HG03342 (cell line): ENCODE results near the gene WNT9A.
"Not testable (repeated sequence)": the region's sequence is repeated elsewhere in the genome, so short reads cannot be mapped to it uniquely, and the experiment has no call there.

ENCODE experiments used
- ATAC-seq: cut with Tn5 transposase; IDR thresholded peaks from one replicate; pipeline ENCODE4 v1.9.1; 2021; ENCODE audit warnings: mild to moderate bottlenecking, moderate library complexity; ENCODE audit not compliant: unreplicated experiment

WNT9A gene, protein sequence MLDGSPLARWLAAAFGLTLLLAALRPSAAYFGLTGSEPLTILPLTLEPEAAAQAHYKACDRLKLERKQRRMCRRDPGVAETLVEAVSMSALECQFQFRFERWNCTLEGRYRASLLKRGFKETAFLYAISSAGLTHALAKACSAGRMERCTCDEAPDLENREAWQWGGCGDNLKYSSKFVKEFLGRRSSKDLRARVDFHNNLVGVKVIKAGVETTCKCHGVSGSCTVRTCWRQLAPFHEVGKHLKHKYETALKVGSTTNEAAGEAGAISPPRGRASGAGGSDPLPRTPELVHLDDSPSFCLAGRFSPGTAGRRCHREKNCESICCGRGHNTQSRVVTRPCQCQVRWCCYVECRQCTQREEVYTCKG

DNA sequence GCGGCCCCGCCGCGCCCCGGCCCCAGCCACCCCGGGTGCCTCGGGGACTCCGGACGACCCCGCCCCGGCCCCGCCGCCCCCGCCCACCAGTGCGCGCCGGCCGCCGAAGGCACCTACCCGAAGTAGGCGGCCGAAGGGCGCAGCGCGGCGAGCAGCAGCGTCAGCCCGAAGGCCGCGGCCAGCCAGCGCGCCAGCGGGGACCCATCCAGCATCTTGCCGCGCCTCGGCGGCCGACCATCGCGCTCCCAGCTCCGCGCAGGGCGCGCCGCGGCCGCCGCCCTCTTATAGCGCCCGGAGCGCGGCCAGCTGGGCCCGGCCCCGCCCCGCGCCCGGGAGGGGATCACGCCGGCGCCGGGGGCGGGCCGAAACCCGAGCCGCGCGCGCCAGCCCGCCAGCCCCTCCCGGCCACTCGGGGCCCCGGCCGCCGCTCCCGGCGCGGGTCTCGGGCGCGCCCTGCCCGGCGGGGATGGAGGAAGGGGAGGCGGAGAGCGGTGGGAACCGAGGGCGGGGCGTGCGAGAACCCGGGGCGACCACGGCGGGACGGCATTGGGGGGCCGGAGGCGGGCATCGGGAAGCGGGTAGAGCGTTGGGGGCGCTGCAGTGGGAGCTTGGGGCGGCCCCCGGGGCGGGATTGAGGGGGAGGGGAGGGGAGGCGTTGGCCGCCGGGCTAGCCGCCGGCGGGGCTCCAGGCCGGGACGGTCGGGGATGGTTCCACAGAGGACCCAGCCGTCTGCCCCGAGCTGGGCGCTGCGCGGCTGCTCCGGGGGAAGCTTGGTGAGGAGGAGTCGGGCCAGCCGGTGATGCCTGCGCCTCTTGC lies at the start of gene WNT9A:
TSS of gene WNT9A (minus strand) at position 257 of the 817 bp plus-strand sequence. CDS start at position 212, 45 bp downstream.
- ATAC-seq: no peak

DNA sequence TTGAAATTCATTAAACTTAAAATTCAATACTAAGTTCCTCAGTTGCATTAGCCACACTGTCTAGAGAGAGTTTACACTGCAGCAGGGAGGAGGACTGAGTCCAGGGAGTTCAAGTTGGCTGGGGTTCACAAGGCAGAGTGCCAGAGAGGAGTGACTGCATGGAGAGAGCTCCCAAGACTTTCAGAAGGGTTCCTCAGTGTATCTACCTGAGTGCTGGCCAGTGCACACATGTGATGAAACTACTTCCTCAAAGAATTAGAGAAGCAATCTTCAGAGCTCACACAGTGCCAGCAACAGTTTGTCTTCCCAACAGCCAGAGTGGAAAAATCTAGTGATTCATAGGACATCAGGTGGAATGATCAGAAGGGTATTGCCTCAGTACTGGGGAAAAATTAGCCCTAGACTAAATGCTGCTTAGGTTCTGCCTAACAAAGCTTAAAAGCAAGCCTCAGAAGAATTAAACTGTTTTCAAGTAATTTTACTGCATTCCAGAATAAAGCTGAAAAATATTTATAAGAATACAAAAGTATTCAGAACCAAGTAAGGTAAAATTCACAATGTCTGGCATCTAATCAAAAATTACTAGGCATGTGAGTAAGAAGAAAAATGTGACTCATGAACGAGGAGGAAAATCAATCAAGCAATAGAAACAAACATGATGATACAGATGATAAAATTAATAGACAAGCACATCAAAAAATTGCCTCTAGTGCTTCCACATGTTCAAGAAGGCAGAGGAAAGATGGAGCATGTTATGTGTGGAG lies 48.6 kb upstream of the WNT9A start:
- ATAC-seq: no peak

DNA sequence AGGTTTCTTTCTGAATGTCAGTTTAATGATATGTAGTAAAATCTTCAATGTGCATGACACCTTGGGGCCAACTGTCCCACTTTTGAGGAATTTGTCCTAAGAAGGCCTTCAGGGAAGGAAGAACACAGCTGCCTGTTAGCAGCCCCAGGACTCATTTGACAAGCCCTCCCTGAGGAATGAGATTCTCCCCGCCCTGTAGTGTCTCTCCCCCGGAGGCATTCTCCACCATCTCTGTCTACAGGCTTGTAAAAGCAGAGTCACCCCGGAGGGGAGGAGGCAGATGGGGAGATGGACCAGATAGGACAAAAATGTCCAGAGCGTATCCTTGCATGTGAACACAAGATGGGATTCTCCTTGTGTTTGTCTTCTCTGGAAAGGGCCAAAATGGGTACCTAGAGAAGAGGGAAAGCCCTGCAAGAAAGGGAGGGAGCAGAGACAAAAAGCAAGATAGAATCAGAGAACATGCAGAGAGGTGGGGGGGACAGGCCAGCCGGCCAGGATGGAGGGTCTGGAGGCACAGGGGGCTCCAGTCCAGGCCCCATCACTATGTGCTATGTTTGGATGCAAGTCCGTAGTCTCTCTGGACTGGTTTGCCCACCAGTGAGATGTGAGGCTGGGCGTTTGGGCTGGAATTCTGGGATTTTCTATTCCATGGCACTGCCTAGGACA lies 47.0 kb upstream of the WNT9A start:
- ATAC-seq: no peak

DNA sequence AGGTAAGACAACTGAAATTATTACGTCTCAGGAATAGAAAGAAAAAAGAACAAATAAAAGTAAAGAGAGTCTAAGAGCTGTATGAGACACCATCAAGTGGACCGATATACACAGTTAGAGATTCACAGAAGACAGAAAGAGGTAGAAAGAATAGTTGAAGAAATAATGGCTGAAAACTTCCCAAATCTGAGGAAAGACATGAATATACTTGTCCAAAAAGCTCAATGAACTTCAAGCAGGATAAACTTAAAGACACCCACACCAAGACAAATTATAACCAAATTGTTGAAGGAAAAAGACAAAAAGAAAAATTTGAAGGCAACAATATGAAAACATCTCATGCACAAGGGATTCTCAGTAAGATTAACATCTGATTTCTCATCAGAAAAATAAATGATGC lies 39.4 kb upstream of the WNT9A start:
- no peak for ATAC-seq

DNA sequence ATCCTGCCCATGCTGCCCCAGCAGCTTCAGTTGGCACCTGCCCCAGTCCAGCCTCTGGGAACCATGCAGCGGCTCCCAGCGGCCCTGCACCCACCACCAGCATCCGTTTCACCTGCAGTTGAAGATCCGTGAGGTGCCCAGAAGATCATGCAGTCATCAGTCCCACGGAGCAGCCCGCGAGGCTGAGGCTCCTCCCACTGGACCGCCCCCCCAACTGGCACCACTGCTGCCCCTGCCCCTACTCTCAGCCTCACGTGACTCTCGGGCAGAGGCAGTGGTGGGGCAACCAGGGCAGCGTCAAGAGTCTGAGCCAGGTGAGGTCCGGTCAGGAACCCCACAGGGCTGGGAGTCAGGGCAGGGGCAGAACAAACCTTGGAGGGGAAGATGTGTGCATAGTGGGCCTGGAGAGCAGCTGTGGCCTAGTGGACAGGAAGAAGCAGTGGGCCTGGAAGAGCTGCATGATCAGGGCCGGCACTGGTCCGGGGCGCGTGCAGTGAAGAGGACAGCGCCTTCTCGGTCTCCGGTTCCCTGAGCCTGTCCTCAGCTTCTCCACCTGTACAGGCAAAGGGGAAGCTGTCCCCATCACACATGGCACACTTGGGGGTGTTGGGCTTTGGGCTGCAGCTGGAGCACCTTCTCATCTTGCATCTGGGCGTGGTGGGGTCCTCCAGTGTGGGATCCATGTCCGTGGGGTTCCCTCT lies 28.0 kb upstream of the WNT9A start:
- not testable (repeated sequence) for ATAC-seq

DNA sequence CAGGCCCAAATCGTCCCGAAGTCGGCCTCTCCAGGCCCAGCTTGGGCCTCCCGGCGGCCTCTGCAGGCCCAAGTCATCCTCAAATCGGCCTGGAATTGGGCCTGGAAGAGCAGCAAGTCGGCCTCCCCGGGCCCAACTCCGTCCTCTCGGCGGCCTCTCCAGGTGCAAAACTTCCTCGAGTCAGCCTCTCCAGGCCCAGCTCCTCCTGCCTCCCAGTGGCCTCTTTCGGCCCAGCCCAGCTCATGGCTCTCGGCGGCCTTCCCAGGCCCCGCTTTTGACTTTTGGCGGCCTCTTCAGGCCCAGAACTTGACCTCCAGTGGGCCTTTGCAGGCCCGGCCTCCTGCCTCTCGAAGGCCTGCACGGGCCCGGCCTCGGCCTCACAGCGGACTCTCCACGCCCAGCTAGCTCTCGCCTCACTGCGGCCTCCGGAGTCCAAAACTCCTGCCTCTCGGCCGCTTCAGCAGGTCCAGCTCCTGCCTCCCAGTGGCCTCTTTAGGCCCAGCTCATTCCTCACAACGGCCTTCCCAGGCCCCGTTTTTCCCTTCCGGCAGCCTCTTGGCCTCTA lies 26.1 kb upstream of the WNT9A start:
- not testable (repeated sequence) for ATAC-seq

DNA sequence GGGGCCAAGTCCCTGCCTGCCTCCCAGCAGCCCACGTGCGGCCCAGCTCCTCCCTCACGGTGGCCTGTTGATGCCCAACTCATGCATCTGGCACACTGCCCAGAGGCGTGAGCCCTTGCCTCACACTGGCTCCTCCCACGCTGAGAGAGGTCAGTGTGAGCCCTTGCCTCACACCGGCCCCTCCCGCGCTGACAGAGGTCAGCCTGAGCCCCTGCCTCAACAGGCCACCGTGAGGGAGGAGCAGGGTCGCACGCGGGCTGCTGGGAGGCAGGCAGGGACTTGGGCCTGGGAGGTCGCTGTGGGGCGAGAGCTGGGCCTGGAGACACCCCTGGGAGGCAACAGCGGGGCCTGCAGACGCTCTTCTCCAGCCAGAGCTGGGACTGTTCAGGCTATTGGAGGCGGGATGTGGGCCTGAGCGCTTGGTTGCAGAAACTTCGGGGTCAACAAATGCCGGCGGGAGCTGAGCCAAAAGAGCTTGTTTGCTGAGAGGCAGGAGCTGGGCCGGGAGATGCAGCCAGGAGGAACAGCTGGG lies 25.2 kb upstream of the WNT9A start:
- not testable (repeated sequence) for ATAC-seq

DNA sequence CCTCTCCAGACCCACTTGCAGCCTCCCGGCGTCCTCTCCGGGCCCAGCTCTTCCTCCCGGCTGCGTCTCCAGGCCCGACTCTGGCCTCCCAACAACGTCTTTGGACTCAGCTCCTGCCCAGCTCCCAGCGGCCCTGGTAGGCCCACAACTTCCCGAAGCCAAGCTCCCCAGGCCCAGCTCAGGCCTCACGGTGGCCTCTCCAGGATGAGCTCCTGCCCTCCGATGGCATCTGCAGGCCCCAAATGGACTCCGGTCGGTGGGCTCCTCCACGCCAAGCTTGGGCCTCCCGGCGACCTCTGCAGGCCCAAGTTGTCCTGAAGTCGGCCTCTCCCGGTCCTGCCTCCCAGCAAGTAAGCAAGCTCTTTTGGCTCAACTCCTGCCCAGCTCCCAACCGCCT lies 24.5 kb upstream of the WNT9A start:
- ATAC-seq: not testable (repeated sequence)

DNA sequence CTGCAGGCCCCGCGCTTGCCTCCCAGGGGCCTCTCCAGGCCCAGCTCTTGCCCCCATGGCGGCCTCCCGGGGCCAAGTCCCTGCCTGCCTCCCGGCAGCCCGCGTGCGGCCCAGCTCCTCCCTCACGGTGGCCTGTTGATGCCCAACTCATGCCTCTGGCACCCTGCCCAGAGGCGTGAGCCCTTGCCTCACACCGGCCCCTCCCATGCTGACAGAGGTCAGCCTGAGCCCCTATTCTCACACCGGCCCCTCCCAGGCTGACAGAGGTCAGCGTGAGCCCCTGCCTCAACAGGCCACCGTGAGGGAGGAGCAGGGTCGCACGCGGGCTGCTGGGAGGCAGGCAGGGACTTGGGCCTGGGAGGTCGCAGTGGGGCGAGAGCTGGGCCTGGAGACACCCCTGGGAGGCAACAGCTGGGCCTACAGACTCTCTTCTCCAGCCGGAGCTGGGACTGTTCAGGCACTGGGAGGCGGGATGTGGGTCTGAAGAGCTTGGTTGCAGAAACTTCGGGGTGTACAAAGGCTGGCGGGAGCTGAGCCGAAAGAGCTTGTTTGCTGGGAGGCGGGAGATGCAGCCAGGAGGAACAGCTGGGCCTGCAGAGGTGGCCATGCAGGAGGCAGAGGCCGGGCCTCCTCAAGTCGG lies 24.0 kb upstream of the WNT9A start:
- ATAC-seq: not testable (repeated sequence)

DNA sequence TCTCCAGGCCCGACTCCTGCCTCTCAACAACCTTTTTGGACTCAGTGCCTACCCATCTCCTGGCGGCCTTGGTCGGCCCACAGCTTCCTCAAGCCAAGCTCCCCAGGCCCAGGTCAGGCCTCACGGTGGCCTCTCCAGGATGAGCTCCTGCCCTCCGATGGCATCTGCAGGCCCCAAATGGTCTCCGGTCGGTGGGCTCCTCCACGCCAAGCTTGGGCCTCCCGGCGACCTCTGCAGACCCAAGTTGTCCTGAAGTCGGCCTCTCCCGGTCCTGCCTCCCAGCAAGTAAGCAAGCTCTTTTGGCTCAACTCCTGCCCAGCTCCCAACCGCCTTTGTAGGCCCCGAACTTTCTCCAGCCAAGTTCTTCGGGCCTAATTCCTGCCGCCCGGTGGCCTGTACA lies 23.5 kb upstream of the WNT9A start:
- not testable (repeated sequence) for ATAC-seq

DNA sequence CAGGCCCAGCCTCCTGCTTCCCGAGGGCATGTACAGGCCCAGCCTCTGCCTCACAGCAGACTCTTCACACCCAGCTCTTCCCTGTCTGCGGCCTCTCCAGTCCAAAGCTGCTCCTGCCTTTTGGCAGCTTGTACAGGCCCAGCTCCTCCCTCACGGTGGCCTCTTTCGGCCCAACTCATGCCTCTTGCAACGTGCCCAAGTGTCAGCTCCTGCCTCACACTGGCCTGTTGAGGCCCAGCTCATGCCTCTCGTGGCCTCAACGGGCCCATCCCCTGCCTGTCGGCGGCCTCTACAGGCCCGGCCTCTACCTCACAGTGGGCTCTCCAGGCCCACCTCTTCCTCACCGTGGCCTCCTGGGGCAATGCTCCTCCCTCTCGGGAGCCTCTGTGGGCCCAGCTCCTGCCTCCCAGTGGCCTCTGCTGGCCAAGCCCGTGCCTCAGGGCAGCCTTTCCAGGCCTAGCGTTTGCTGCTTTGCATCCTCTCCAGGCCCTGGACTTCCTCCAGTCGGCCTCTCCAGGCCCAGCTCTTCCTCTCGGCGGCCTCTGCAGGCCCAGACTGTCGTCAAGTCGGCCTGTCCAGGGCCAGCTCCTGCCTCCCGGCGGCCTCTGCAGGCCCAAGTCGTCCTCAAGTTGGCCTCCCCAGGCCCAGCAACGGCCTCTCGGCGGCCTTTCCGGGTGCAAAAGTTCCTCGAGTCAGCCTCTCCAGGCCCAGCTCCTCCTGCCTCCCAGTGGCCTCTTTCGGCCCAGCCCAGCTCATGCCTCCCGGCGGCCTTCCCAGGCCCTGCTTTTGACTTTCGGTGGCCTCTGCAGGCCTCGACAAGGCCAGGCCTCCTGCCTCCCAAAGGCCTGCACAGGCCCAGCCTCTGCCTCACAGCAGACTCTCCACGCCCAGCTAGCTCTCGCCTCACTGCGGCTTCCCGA lies 22.6 kb upstream of the WNT9A start:
- not testable (repeated sequence) for ATAC-seq

DNA sequence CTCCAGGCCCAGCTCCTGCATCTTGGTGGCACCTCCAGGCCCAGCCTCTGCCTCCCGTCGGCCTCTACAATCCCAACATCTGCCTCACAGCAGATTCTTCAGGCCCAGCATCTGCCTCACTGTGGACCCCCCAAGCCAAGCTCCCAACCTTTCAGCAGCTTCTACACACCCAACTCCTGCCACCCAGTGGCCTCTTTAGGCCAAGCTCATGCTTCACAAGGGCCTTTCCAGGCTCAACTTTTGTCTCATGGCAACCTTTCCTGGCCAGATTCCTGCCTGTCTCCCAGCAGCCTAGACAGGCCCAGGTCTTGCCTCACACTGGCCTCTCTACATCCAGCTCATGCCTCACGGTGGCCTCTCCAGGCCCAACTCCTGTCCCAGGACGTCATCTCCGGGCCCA lies 20.1 kb upstream of the WNT9A start:
- ATAC-seq: not testable (repeated sequence)

DNA sequence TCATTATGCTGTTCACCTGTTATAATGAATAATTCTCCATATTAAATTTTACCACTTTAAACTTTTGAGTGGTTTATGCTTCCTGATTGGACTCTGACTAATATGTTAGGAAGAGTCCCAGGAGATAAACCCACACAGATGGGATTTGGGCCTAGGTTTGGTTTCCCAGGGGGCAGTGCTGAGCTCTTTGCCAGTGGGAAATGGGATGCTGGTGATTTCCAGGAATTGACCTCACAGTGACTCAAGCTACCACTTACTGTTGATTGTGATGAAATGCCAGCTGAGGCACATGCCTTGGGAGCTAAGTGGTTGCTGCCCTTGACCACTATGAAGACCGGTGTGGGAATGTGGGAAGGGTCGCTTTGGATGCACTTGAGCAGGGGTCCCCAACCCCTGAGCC lies 19.0 kb upstream of the WNT9A start:
- ATAC-seq: not testable (repeated sequence)

DNA sequence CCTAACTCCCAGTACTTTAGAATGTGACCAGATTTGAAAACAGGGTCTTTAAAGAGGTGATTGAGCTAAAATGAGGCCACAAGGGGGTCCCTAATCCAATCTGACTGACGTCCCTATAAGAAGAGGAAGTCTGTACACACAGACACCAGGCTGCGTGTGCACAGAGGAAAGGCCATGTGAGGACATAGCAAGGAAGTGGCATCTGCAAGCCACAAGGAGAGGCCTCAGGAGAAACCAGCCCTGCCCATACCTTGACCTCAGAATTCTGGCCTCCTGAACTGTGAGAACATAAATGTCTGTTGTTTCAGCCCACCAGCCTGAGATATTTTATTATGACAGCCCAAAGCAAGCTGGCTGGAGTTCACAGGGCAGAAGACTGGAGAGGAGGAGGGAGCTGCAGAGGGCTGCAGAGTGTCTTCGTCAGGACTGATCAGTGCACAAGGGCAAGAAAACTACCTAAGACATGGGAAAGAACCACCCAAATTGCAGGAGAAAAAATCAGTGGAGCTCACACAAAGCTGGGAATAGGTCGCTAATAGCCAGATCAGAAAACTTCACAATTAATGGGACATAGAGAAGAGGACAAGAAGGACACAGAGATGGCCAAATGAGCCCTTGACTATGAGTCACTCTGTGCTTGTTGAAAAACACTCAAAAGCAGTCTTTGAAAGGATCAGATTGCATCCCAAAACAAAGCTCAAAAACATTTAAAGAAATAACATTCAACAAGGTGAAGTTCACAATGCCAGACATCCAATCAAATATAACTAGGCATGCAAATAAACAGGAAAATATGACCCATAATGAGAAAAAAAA lies 14.1 kb upstream of the WNT9A start:
- no peak for ATAC-seq

DNA sequence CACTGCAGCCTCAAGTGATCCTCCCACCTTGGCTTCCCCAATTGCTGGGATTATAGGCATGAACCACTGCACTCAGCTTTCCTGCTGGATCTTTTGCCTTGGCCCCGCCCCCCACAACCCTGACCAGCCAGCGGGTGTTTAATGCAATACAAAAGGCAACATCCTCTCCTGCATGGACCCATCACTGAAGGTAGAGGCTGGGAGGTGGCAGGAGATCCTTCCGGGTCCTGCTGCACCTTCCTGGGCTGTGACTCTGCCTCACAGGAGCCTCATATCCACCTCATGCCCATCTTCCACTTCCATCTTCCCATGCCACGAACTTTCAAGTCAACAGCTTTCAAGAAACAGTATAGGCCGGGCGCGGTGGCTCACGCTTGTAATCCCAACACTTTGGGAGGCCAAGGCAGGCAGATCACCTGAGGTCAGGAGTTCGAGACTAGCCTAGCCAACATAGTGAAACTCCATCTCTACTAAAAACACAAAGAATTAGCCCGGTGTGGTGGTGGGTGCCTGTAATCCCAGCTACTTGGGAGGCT lies 11.7 kb upstream of the WNT9A start:
- no peak for ATAC-seq

DNA sequence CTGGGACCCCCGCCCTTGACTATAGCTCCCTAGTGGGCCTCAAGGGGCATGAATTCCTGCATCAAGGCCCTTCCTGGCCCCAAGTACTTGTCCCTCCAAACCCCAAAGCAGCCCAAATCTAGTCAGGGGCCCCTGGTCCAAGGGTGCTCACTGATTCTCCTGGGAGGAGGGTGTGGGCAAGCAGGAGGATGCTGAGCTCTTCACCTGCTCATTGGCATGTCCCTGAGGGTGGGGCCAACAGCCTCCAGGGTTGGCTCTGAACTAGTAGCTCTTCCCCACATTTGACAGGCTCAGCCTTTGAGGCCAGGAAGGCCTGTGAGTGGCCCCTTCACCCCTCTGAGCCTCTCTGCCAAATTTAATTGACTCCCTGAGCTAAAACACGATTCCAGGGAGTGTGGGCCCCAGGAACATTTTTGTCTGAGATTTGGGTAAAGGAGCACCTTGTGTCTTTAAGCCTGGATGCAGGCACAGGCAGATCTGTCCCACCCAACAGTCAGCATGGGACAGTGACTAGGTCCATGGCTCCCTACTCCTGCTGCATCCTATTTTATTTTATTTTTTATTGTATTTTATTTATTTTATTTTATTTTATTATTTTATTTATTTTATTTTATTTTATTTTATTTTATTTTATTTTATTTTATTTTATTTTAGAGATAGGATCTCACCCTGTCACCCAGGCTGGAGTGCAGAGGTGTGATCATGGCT lies 11.0 kb upstream of the WNT9A start:
- no peak for ATAC-seq
